HG03097 (cell line): Measurements from ENCODE around the gene SNX5.

ENCODE experiments used
- ATAC-seq: cut with Tn5 transposase; IDR thresholded peaks from one replicate; pipeline ENCODE4 v1.9.1; 2021; ENCODE audit not compliant: unreplicated experiment, low FRiP score

Gene SNX5

DNA sequence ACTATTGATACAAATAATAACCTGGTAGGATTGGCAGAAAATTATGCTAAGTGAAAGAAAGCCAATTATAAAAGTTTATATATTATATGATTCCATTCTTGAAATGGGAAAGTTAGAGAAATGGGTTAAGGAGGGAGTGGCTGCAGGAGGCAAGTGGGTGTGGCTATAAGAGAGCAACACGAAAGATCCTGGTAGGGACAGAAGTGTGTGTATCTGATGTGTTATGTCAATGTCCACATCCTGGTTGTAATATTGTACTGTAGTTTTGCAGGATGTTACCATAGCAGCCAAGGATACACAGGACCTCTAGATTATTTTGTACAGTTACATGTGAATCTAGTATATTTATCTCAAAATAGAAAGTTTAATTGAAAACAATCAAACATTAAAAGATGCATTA lies 46.8 kb downstream of the SNX5 start:
- ATAC-seq: no peak

DNA sequence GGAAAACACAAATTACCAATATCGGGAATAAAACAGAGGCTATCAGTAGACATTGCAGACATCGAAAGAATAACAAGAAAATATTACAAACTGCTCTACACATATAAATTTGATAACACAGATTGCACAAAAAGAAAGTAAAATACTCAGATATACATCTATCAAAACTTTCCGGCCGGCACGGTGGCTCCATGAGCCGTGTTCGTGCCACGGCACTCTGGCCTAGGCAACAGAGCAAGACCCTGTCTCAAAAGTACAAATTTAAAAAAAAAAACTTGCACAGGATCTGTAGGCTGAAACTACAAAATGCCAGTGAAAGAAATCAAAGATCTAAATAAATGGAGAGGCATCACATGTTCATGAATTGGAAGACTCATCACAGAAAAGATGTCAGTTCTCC lies 49.4 kb downstream of the SNX5 start:
- no peak for ATAC-seq

DNA sequence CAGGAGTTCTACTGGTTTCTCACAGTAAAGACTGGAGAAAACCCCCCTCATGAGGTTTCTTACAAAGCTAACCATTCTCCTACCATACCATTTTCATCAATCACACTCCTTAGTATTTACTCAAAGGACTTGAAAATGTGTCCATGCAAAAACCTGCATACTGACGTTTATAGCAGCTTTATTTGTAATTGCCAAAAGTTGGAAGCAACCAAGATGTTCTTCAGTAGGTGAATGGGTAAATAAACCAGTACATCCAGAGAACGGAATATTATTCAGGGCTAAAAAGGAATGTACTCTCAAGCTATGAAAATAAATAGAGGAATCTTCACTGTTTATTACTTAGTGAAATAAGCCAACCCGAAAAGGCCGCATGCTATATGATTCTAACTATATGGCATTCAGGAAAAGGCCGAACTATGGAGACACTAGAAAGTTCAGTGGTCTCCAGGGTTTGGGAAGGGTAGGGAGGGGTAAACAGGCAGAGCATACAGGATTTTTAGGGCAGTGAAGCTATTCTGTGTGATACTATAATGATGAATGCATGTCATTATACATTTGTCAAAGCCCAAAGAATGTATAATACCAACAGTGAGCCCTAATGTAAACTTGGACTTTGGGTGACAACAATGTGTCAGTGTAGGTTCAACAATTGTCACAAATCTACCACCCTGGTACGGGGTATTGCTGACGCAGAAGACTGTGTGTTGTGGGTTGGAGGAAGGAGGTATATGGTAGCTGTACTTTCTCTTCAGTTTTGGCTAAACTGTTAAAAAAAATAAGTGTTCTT lies 50.6 kb downstream of the SNX5 start:
- ATAC-seq: no peak

DNA sequence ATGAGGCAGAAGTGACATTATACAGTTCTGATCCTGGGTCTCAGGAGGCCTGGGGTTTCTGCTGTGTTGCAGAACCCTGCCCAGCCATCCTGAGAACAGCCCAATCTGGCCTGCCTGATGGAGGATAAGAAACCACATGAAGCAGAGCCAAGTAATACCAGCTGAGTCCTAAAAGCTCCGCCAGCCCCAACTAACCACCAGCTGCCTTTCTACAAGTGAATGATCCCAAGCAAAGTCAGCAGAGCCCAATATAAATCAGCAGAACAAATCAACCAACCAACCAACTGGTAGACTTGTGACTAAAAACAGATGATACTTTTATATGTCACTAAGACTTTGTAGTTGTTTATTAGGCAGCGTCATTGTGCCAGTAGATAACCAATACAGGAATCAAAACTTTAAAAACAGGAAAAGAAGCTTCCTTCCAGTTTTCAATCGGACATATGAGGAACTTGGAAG lies 52.1 kb downstream of the SNX5 start:
- ATAC-seq: no peak

DNA sequence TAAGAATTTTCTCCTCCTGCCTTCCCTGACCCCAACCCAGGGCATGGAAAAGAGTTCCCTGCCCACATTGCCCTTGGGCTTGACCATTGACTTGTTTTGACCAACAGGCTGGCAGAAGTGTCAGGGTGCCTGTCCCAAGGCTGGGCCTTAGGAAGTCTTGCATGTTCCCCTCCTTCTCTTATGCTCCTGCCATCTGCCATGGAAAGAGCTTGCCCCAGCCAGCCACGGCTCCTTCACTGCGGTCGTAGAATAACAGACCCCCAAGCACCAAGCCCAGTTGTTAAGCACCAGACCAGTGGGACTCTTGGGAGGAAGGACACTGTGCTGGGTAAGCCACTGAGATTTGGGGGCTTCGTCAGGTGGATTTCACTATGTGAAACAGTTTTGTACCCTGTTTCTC lies 53.6 kb downstream of the SNX5 start:
- no peak for ATAC-seq

DNA sequence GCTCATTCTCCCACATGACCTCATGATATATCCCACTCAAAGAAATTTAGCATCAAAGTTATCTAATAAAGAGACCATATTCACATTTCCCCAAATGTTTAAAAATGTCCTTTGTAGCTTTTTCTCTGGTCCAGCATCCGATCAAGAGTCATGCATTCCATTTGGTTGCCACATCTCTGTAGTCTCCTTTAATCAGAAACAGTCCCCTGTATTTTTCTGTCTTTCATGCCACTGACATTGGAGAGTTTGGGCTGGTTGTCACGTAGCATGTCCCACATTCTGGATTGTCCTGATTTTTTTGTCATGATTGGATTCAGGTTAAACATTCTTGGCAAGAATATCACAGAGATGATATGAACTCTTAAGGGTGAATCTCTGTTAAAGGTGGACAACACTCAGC lies 55.7 kb downstream of the SNX5 start:
- ATAC-seq: no peak

DNA sequence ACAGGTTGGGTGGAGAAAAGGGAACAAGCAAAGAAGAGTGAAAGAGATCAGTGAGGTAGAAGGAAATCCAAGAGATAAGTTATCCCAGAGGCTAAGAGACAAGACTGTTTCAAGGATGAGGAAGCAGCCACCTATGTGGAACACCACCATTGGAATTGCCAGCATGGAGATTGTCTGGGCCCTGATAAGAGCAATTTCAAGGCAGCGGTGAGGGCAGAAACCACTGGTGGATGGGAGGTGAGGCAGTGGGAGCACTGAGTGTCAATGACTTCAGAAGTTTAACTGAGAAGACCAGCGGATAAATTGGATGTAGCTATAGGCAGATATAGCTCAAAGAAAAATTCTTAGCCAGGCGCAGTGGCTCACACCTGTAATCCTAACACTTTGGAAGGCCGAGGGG lies 56.7 kb downstream of the SNX5 start:
- no peak for ATAC-seq

DNA sequence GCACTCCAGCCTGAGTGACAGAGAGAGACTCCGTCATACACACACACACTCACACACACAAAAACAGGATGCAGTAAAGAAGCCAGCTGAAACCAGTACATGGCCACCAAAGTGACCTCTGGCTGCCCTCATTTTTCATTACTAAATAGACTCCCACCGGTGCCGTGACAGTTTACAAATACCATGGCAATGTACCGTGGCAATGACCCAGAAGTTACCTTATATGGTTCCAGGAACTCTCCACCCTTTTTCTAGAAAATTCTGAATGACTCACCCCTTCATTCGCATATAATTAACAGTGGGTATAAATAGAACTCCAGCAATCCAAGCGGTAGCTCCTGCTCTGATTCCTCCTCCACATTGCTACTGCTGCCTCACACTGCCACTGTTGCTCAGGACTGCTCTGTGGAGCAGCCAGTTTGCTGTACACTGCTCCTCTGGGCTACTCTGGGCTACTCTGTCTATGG lies 57.7 kb downstream of the SNX5 start:
- ATAC-seq: no peak

DNA sequence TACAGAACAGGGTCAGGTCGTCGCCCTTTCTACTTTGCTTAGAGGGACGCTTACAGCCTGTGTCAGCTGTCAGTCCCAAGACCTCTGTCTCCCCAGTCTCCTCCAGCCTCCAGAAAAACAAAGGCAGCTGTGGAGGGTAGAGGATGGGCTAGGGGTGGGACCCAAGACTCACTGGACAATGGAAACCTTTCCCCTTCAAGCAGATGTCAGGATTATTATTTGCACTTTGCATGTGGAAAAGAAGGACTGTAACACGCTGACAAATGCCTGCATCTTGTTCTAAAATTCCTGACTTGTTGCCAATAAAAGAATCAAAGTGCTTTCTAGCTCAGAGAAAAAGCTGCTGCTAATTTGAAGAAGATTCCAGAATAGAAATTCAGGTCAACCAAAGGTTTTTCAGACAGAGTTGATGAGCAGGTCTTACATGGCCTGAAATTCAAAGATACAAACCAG lies 58.7 kb downstream of the SNX5 start:
- no peak for ATAC-seq

DNA sequence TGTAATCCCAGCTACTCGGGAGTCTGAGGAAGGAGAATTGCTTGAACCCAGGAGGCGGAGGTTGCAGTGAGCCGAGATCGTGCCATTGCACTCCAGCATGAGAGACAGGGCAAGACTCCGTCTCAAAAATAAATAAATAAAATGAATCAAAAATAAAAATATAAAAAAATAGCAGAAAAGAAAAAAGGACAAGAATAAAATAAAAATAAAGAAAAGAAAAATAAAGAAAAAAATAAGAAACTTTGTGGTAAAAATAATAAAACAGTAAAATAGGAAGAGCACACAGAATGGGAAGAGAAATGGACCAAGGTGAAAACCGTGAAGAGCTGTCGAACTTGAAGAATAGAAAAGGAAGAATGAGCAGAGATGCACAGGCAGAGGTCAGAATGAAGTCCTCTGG lies 63.0 kb downstream of the SNX5 start:
- ATAC-seq: no peak

DNA sequence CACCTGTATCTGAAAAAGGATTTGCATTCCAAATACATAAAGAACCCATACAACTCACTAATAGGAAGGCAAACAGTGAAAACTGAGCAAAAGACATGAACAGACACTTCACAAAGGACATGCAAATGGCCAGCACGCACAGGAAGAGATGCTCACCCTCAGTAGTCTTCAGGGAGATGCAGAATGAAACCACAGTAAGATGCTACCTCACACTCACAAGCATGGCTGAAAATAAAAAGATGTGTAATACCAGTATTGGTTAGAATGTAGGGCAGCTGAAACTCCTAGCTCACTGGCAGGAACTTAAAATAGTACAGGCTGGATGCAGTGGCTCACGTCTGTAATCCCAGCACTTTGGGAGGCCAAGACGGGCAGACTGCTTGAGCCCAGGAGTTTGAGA lies 64.6 kb downstream of the SNX5 start:
- peak; percentile 63 for ATAC-seq

DNA sequence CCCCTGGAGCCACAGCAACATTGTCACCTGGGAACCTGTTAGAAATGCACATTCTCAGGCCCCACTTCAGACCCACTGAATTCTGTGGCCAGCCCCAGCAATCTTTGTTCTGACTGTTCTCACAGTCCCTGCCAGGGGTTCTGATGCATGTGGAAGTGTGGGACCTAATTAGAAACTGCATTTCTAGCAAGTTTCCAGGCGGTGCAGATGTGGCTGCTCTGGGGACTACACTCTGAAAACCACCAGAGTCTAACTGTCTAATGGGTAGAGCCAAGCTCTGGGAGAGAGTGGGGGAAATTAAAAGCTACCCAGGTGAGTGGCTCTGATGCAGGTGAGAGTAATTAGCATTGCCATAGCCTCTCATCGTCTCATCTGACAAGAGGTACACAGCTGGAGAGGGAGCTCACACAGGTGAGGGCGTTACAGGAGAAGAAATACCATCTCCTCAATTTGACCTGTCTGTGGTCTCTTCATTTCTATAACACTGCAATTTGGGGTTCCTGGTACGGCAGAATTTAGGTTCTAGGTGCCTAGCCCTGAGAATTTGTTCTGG lies 66.0 kb downstream of the SNX5 start:
- ATAC-seq: no peak

DNA sequence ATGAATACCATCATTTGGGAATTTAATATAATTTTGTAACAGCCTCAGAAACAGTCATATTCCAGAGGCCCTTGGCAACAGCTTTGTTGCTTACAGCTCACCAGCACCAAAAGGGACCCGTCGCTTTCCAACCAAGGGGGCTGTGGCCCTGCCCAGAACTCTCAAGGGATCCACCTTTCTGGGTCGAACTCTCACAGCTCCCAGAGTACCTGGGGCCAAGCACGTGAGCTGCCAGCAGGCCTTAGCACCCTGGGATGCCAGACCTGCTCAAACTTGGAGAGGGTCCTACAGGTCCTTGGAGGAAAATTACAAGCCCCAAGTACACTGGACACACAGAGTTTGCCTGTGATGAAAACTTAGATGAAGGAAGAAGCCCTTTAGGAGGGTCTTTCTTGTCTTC lies 66.6 kb downstream of the SNX5 start:
- ATAC-seq: no peak

DNA sequence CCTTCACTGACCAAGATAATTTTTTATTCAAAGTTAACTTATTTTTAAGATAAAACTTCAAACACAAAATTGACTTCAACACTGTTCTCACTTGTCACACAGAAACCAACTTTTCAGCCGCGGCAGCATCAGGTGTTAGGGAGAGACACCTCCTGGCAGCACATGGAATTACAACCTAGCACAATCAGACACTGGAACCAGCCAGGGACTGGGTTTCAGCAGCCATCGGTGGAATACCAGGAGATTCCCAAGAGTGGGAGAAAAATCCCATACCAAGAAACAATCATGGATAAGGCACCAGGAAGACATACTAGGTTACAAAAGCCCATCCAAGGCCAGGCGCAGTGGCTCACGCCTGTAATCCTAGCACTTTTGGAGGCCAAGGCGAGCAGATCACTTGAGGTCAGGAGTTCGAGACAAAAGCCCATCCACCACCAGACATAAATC lies 70.0 kb downstream of the SNX5 start:
- ATAC-seq: no peak

DNA sequence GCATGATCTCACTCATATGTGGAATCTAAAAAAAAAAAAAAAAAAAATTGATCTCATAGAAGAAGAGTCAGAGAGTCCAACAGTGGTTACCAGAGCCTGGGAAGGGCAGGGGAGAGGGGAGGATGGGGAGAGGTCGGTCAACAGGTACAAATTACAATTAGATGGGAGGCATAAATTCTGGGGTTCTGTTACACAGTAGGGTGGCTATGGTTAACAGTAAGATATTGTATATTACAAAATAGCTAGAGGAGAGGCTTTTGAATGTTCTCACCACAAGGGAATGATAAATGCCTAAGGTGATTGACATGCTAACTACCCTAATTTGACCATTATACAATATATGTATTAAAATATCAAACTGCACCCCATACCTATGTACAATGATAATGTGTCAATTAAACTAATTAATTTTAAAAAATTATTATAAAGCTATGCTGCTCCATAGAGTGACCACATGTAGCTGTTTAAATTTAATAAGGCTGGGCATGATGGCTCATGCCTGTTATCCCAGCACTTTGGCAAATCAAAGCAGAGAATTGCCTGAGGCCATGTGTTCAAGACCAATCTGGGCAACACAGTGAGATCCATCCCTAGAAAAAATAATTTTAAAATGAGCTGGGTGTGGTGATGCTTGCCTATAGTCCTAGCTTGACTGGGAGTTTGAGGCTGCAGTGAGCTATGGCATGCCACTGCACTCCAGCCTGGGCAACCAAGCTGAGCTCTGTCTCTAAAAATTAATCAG lies 70.9 kb downstream of the SNX5 start:
- ATAC-seq: no peak

DNA sequence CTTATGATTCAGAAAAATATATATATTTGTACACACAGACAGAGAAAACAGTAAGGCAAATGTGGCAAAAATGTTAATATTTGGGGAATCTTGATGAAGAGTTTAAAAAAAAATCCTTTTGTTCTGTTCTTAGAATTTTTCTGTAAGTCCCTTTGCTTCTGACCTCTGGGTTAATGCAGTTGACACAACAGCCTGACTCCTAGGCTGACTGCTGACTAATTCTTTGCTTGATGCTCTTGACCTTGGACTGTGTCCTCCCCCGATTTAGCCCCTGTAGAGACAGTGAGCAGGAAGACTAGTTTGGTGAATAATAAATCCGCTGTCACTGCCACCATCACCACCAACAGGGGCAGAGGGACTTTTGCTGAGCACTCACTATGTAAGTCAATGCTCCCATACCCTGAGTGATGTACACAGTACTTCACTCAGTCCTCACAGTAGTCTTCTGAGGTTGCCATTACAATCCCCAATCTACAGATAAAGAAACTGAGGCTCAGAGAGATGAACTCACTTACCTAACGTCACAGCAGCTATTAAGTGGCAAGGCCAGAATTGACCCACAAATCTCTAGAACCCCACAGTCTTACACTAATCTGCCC lies 71.7 kb downstream of the SNX5 start:
- ATAC-seq: no peak

DNA sequence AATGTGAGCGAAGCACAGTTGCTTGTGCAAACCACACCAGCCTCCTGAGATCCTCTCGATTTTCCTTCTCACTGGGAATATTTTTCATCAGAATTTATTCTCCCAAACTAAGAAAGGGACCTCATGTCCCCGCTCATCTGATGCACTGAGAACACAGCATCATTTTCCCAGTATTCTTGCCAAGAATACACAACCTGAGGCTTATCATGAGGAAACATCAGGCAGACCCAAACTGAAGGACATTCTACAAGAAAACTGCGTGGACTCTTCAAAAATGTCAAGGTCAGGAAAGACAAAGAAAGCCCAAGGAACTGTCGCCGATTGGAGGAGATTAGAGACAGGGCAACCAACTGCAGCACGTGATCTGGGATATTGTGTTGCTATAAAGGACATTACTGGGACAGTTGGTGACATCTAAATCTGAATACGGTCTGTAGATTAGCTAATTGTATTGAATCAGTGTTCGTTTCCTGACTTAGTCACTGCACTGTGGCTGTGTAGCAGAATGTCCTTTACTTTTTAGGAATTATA lies 72.3 kb downstream of the SNX5 start:
- ATAC-seq: no peak

DNA sequence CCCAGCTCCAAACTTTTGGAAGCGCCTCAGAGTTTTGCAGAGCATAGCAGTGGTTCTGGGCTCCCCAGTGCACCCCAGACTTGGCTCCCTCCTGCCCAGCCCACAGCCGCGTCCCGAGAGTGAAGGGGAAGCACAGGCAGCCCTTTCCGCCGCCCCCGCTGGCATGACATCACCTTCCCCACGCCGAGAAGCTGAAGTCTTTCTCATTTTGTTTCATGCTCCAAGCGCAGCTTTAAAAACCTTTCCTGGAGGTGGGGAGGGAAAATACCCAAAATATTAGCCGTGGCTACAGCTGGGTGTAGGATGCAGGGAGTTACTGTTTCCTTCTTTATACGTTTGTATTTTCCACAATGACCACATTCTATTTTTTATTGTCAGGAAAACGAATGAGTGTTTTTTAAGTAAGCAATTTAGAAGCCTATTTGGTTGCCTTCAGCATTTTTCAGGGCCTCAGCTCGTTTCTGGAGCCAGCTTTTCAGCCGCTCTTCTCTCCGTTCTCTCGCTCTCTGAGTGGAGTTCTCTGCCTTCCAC lies 72.9 kb downstream of the SNX5 start:
- no peak for ATAC-seq

DNA sequence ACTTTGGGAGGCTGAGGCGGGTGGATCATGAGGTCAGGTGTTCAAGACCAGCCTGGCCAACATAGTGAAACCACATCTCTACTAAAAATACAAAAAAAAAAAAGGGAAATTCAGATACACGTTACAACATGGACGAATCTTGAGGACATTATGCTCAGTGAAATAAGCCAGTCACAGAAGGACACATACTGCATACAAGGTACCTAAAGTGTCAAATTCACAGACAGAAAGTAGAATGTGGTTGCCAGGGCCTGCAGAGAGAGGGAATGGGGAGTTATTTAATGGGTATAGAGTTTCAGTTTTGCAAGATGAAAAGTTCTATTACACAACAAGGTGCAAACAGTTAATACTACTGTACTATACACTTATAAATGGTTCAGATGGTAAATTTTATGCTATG lies 75.1 kb downstream of the SNX5 start:
- no peak for ATAC-seq

DNA sequence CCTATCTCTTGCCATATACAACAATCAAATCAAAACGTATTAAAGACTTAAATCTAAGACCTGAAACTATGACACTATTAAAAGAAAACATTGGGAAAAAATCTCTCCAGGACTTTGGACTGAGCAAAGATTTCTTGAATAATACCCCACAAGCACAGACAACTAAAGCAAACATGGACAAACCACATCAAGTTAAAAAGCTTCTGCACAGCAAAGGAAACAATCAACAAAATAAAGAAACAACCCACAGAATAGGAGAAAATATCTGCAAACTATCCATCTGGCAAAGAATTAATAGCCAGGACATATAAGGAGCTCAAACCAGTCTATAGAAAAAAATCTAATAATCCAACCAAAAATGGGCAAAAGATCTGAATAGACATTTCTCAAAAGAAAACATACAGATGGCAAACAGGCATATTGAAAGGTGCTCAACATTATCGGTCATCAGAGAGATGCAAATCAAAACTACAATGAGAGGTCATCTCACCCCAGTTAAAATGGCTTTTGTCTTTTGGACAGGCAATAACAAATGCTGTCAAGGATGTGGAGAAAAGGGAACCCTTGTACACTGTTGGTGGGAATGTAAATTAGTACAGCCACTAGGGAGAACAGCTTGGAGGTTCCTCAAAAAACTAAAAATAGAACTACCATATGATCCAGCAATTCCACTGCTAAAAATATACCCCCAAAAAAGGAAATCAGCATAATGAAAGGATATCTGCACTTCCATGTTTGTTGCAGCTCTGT lies 76.2 kb downstream of the SNX5 start:
- no peak for ATAC-seq
